HG03045 (cell line): ENCODE data around the gene FAM43A.

Source experiments
- ATAC-seq: cut with Tn5 transposase; IDR thresholded peaks from one replicate; pipeline ENCODE4 v1.9.1; 2021; ENCODE audit warnings: mild to moderate bottlenecking, moderate library complexity; ENCODE audit not compliant: unreplicated experiment

The FAM43A gene, protein sequence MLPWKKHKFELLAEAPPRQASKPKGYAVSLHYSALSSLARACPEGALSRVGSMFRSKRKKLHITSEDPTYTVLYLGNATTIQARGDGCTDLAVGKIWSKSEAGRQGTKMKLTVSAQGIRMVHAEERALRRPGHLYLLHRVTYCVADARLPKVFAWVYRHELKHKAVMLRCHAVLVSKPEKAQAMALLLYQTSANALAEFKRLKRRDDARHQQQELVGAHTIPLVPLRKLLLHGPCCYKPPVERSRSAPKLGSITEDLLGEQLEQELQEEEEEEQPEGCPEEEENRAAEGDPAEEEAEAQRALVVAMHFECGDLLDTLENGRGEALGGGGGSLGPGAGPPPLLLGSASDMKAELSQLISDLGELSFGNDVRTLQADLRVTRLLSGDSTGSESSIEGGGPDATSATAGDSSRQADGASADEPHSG

GRCh38 chr3:194685718-194686413 is at the start of gene FAM43A:
Gene FAM43A, plus strand, starts transcription at chr3:194685883. Its CDS starts 944 bp downstream, at chr3:194686827.
- ATAC-seq: peak; percentile 52

DNA sequence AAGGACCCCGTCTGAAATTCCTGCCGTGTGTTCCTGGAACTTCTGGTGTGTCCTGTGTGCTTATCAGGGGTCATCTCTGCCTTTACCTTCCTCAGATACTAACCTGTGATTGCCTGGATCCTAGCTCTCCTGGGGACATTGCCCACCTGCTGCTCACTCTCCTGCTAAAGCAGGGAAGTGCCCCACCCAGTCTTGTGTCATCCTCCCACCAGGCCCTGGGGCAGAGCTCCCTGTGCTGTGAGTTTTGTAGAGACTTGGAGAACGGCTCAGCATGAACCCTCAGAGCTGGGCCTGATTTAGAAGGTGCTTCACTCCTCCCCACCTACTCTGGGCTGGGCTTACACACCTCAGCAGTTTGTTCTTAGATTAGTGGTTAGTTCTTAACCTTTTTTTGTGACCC is 48.6 kb upstream of the FAM43A start:
- no peak for ATAC-seq

- ATAC-seq: no peak
Measured at GRCh38 chr3:194637541-194638400, 47.9 kb upstream of the FAM43A start.

DNA sequence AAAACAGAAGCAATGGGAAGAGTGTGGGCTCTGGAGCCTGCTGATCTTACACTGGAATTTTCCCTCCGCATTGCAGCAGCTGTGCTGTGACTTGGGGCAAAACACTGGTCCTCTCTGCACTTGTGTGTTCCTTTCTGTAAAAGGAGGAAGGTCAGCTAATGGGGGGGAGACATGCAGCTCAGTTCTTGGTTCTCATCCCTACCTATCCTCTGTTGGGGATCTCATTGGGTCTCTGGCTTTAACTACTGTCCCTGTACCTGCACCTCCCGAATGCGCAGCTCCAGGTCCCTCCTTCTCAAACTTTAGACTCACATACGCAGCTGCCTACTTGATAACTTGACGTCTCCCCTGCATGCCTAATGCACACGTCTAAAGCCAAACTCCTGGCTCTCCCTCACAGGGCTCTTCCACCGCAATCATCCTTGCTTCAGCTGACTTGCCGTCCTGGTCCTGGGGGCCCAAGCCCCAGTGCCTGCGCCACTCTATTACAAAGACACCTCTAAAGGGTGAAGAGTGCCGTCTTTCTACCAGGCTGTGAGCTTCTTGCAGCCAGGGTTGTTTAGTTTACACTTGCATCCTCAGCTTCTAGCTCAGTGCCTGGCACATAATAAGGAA is 46.6 kb upstream of the FAM43A start:
- no peak for ATAC-seq

- no peak for ATAC-seq
Measured at GRCh38 chr3:194640829-194641228, 44.9 kb upstream of the FAM43A start.

GRCh38 chr3:194642769-194643168 is 42.9 kb upstream of the FAM43A start:
- ATAC-seq: no peak

DNA sequence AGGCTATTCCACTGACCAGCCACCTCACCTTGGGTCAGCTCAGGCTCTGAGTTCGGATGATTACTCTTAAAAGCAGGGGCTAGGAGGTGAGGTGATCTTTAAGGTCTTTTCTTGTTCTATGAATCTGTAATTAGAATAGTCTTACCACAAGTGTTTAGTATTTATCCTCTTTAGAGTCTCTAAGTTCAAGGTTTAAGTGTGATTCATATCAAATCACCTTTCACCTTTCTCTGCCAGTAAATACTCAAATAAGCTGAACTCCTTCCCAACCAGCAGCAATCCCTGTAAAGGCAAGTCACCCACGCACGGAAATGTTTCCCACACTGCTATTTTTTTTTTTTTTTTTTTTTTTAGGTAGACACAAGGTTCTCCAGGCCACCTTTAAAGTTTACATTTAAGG is 37.9 kb upstream of the FAM43A start:
- no peak for ATAC-seq

DNA sequence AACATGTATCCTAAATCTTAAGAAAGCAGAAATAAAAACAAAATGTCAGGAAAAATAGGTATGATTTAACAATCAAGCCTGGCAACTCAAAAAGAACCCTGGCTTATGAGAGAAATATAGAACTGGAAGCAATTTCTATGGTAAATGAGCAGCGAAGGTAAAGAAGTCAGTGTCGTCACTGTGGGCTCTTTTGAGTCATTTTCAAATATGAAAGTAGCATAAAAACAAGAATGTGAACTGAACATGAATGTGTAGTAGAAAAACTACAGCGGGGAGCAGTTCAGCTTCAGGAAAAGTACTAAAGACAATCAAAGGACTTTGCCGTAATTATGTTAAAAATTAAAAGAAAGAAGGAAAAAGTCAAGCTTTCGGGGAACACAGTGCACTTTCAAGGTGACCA is 31.2 kb upstream of the FAM43A start:
- peak; percentile 80 for ATAC-seq

GRCh38 chr3:194657439-194657838 is 28.2 kb upstream of the FAM43A start:
- ATAC-seq: no peak

DNA sequence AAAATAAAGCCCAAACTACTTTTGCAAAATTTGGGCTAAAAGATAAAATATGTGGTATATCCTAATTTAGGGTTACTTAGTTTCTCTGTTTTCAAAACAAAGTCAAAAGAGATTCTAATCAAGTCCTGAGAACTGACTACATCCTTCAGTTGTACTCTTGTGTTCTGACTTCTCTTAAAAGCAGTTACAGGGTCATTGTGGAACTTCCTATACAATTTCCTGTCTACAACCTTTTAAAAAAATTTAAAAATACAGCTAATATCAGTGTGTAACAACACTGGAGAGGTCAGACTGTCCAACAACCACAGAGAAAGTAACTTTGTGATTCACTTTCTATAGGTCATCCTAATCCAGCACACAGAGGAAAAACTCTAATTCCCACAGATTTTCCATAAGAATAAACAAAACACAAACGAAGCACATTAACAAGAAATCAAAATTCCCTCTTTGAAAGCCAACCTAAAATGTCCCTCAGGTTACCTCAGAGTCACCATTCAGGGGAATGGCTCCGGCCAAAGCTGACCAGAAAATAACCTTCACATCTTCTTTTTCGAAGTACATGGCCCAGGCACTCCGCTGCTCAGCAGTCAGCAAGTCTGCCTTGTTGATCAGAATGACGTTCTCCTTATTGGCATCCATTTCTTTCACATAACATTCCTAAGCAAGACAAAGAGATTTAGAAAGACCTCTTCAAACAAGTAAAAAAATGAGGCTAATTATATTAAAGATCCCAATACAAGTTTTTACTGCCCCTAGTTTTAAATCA is 27.0 kb upstream of the FAM43A start:
- ATAC-seq: no peak

DNA sequence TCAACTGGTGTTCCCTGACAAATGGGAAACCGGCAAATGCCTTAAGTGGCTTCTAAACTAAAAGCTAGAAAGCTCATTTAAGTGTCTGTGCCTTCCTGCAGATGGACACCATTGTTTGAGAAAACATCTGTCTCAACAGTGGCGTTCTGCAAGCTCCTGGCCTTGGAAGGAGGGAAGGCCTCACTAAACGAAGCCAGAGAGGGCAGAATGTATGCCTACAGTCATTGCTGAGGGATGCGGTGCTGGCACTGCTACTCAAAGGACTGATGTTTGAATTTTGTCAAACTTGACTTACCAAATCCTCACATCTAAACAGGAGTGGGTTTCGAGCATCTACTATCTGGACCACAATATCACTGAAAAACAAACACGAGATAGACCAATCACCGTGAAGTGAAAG is 25.9 kb upstream of the FAM43A start:
- ATAC-seq: no peak

DNA sequence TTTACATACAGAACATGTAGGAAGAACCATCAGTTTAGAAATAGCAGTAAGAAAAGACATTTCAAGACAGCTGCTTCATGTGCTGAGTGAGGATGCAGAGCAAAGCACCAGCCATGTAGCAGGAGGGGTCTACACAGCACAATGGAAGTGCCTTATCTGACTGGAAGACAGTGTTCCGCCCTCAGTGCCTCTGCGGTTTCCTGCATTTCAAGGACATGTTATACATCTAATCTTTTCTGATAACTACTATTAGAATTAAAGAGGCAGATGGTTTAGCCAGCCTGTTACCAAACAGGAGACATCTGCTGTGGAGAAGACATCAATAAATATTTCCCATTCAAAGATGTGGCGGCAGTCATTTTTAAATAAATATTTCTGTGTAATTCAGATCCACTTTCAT is 24.3 kb upstream of the FAM43A start:
- ATAC-seq: no peak

DNA sequence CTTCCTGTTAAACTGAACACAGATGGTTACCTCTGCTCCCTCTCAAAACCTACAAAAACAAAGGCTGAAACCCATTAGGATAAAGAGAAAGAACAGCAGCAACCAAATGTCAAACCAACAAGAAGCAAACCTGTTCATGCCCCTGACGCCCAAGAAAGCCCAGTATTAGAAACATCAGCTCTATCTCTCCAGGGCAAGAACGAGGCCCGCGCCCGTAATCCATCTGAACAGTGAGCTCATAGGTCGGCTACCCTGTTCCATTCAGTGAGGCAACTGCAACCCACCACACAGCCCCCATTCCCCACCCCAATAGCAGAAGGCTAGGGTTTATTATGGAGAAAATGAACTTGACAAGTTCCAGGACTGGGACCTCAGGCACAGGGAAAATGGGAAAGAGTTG is 23.7 kb upstream of the FAM43A start:
- no peak for ATAC-seq

- no peak for ATAC-seq
Measured at GRCh38 chr3:194664857-194665256, 20.8 kb upstream of the FAM43A start.

- ATAC-seq: no peak
Measured at GRCh38 chr3:194667363-194667762, 18.3 kb upstream of the FAM43A start.

- ATAC-seq: peak; percentile 8
Measured at GRCh38 chr3:194671511-194671899, 14.2 kb upstream of the FAM43A start.

DNA sequence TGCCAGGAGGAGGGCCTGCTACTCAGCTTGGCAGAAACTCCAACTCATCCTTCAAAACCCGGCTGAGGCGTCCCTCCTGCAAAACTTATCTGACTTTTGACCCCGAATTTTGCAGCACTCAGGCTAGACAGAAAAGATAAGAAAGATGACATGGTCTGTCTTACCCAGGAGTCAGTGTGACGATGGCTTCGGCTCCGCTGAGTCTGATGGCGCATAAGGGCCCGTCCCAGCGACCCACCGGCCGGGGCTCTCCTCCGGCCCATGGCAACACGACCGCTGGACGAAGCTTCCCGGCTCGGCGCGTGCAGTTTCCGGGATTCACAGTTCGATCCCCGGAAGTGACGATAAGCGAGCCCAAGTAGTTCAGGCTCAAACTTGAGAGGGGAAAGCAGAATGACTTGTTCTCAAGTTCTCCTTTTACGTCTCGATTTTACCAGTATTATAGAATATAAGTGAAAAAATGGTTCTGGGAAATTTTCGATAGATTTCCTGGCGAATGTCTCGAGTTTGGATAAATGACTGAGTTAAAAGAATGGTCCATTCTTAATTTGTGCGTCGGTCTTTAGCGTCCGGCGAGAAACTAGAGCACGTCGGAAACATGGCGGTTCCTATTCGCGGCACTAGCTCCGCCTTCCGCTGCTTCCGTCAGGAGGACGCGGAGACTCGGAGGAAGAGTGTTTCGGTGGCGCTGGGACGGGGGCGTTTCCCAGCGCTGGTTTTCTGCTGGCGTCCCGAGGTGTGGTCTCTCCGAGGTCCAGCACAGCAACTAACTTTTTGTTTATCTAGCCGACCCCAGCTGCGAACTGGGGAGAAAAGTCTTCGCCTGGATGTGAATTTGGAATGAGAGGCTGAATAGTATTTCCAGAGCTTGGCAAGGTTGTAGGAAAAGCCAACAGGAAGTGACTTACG is 13.5 kb upstream of the FAM43A start, which contains the start of gene LSG1:
TSS of gene LSG1 (minus strand) at position 292 of the 909 bp plus-strand sequence. CDS start at position 263, 29 bp downstream.
- ATAC-seq: peak; percentile 87

GRCh38 chr3:194672876-194673275 is 12.8 kb upstream of the FAM43A start:
- no peak for ATAC-seq

DNA sequence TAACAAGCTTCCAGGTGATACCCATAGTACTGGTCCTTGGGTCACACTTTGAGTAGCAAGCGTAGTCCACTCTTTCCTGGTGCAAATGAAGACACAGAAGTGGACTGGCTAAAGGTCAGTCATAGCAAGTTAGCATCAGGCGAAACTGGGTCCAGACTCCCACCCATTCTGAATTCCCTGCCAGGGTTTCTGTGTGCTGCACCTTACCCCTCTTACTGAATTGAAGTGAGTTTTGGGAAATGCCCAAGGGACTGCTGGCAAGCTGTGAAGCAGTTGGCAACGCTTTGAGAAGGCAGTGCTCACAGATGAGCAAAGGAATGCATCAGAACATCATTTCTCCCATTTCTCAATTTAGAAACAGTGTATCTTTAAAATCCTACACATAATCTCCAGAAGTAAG is 11.9 kb upstream of the FAM43A start:
- ATAC-seq: no peak
